H1 (cell line): ENCODE results near the gene CKM. TPM values are rescaled to one million over a fixed set of nuclear protein-coding genes. Genes with fewer than 3 reads are reported as not detected.

Source experiments
- CTCF ChIA-PET: fragments of 300-600 bp; sonication (Branson Sonifier 250); formaldehyde crosslinking; loops from one replicate; lab custom pipeline; 2021; ENCODE audit not compliant: partially characterized antibody; lab: Charles Lee
- POLR2A ChIA-PET: fragments of 300-600 bp; sonication (Branson Sonifier 250); formaldehyde crosslinking; loops from one replicate; lab custom pipeline; 2021; ENCODE audit warnings: inconsistent platforms; ENCODE audit not compliant: partially characterized antibody; lab: Charles Lee
- DNase-seq, 2 experiments: peaks; one replicate each; pipeline versions ENCODE4 v3.0.0 to v3.0.0-alpha.2; 2010 to 2022; ENCODE audit warnings: low spot score in 2 of 2, low read depth in 1 of 2, mixed read lengths in 1 of 2
- FAIRE-seq: peaks from 2 replicates; lab custom pipeline; 2011; peaks lifted over from hg19 to GRCh38; lab: Jason Lieb, UNC
- H2AFZ ChIP-seq: 2 replicates; pipeline ENCODE4 v1.8.1; 2012; ENCODE audit warnings: low read length, inconsistent platforms
- H2AK5ac ChIP-seq: 2 replicates; pipeline ENCODE4 v1.6.1; 2013; ENCODE audit warnings: low read depth, low read length
- H2BK120ac ChIP-seq: replicated peaks from 2 replicates; pipeline ENCODE3; 2013; ENCODE audit warnings: low read depth, low read length, inconsistent platforms
- H2BK12ac ChIP-seq: 2 replicates; pipeline ENCODE4 v1.6.1; 2013; ENCODE audit warnings: low read depth, low read length
- H2BK15ac ChIP-seq: 2 replicates; pipeline ENCODE4 v1.6.1; 2013; ENCODE audit warnings: low read length
- H2BK20ac ChIP-seq: 2 replicates; pipeline ENCODE4 v1.6.1; 2013; ENCODE audit warnings: low read length
- H2BK5ac ChIP-seq: 2 replicates; pipeline ENCODE4 v1.6.1; 2013; ENCODE audit warnings: low read depth, low read length
- H3K14ac ChIP-seq: 2 replicates; pipeline ENCODE4 v1.6.1; 2013; ENCODE audit warnings: inconsistent platforms; ENCODE audit not compliant: insufficient read length
- H3K18ac ChIP-seq: 2 replicates; pipeline ENCODE4 v1.6.1; 2013; ENCODE audit warnings: low read length; ENCODE audit errors: extremely low read depth
- H3K23ac ChIP-seq: 2 replicates; pipeline ENCODE4 v1.6.1; 2013; ENCODE audit warnings: inconsistent platforms; ENCODE audit not compliant: insufficient read length
- H3K23me2 ChIP-seq: 2 replicates; pipeline ENCODE4 v1.6.1; 2013; ENCODE audit warnings: low read depth, low read length
- H3K27ac ChIP-seq: 2 replicates; pipeline ENCODE4 v1.6.1; 2011; ENCODE audit warnings: low read depth, low read length, inconsistent platforms
- H3K27me3 ChIP-seq, 4 experiments: replicated peaks in 1 of 4; 1 replicate in 1 of 4; 2 replicates in 3 of 4; pipeline versions ENCODE4 v1.6.1 to v1.8.1; 2011 to 2013; ENCODE audit warnings: low read length in 3 of 4, mild to moderate bottlenecking in 3 of 4, inconsistent platforms in 2 of 4, mixed read lengths in 2 of 4, moderate library complexity in 1 of 4; ENCODE audit not compliant: control insufficient read depth in 3 of 4, insufficient read depth in 3 of 4; ENCODE audit errors: extremely low read depth in 1 of 4
- H3K36me3 ChIP-seq, 4 experiments: 2 replicates each; pipeline versions ENCODE4 v1.6.1 to v1.8.1; 2011 to 2013; ENCODE audit warnings: mild to moderate bottlenecking in 4 of 4, low read length in 3 of 4, moderate library complexity in 2 of 4, control low read depth in 1 of 4, inconsistent platforms in 1 of 4; ENCODE audit not compliant: insufficient read depth in 4 of 4, control insufficient read depth in 2 of 4
- H3K4ac ChIP-seq: replicated peaks from 2 replicates; pipeline ENCODE3; 2013; ENCODE audit warnings: low read length, low read depth, mixed read lengths, inconsistent platforms; ENCODE audit not compliant: insufficient read length
- H3K4me1 ChIP-seq, 4 experiments: replicated peaks in 1 of 4; 1 replicate in 1 of 4; 2 replicates in 3 of 4; pipeline versions ENCODE4 v1.6.1 to v1.8.1; 2011 to 2013; ENCODE audit warnings: low read length in 3 of 4, inconsistent platforms in 2 of 4, mixed read lengths in 1 of 4; ENCODE audit not compliant: insufficient read depth in 4 of 4, control insufficient read depth in 3 of 4
- H3K4me2 ChIP-seq, 2 experiments: 2 replicates each; pipeline versions ENCODE4 v1.6.1 to v1.8.1; 2011 to 2013; ENCODE audit warnings: low read depth in 2 of 2, low read length in 2 of 2, control low read depth in 1 of 2, inconsistent platforms in 1 of 2, mild to moderate bottlenecking in 1 of 2; ENCODE audit not compliant: insufficient read depth in 1 of 2
- H3K4me3 ChIP-seq, 4 experiments: fragments of 200-600, 300-600 bp in 1 of 4; sonication (generic), shearing (Covaris generic), sonication (Bioruptor Twin) in 1 of 4; 2 replicates each; pipeline versions ENCODE4 v1.5.1 to v1.8.1; 2011 to 2016; ENCODE audit warnings: low read length in 4 of 4, low read depth in 3 of 4, control low read depth in 2 of 4, inconsistent platforms in 2 of 4, mild to moderate bottlenecking in 2 of 4, mixed read lengths in 1 of 4, moderate library complexity in 1 of 4; ENCODE audit not compliant: insufficient read depth in 2 of 4; ENCODE audit errors: extremely low read depth in 1 of 4
- H3K56ac ChIP-seq: replicated peaks from 2 replicates; pipeline ENCODE3; 2013; ENCODE audit warnings: low read depth, mild to moderate bottlenecking, mixed read lengths, low read length, inconsistent platforms; ENCODE audit not compliant: insufficient read length
- H3K79me1 ChIP-seq: 2 replicates; pipeline ENCODE4 v1.6.1; 2013; ENCODE audit warnings: low read depth, low read length, control low read depth
- H3K79me2 ChIP-seq, 2 experiments: 2 replicates each; pipeline versions ENCODE4 v1.6.1 to v1.8.1; 2012 to 2013; ENCODE audit warnings: low read length in 2 of 2, mild to moderate bottlenecking in 2 of 2, inconsistent platforms in 1 of 2; ENCODE audit not compliant: insufficient read depth in 2 of 2, control insufficient read depth in 1 of 2
- H3K9ac ChIP-seq, 4 experiments: replicated peaks in 1 of 4; 1 replicate in 1 of 4; 2 replicates in 3 of 4; pipeline versions ENCODE4 v1.6.1 to v1.8.1; 2011 to 2013; ENCODE audit warnings: low read depth in 3 of 4, low read length in 3 of 4, control low read depth in 2 of 4, mild to moderate bottlenecking in 2 of 4, moderate library complexity in 2 of 4, inconsistent platforms in 1 of 4; ENCODE audit errors: extremely low read depth in 1 of 4
- H3K9me3 ChIP-seq, 2 experiments: 2 replicates each; pipeline versions ENCODE4 v1.6.1 to v1.8.1; 2012 to 2013; ENCODE audit warnings: mild to moderate bottlenecking in 2 of 2, moderate library complexity in 2 of 2, control low read depth in 1 of 2, inconsistent platforms in 1 of 2, low read depth in 1 of 2, low read length in 1 of 2, mixed read lengths in 1 of 2; ENCODE audit not compliant: insufficient read depth in 2 of 2
- H4K20me1 ChIP-seq, 2 experiments: replicated peaks in 1 of 2; 2 replicates each; pipeline versions ENCODE3 to v1.8.1; 2011 to 2013; ENCODE audit warnings: inconsistent platforms in 2 of 2, low read length in 2 of 2, mild to moderate bottlenecking in 1 of 2; ENCODE audit not compliant: insufficient read depth in 2 of 2, control insufficient read depth in 1 of 2
- H4K5ac ChIP-seq: 2 replicates; pipeline ENCODE4 v1.6.1; 2013; ENCODE audit warnings: low read length, low read depth, mixed read lengths, inconsistent platforms; ENCODE audit not compliant: insufficient read length
- H4K8ac ChIP-seq: 2 replicates; pipeline ENCODE4 v1.8.0; 2013; ENCODE audit warnings: mild to moderate bottlenecking, moderate library complexity, low read length, inconsistent platforms; ENCODE audit not compliant: insufficient read depth; ENCODE audit errors: extremely low read depth
- H4K91ac ChIP-seq: replicated peaks from 2 replicates; pipeline ENCODE3; 2013; ENCODE audit warnings: low read length, mixed read lengths, inconsistent platforms; ENCODE audit not compliant: insufficient read length
- JUND ChIP-seq: IDR thresholded peaks from 2 replicates; pipeline ENCODE4 v1.6.1; 2011; ENCODE audit warnings: mild to moderate bottlenecking, improper control_type of control experiment, low read length
- NANOG ChIP-seq: IDR thresholded peaks from 2 replicates; pipeline ENCODE4 v1.6.1; 2011; ENCODE audit warnings: low read length, low read depth, mild to moderate bottlenecking, inconsistent platforms; ENCODE audit not compliant: insufficient read depth, poor library complexity, severe bottlenecking
- PHF8 ChIP-seq: fragments of 200-600 bp; sonication (generic); conservative IDR thresholded peaks from 2 replicates; pipeline ENCODE4 v1.7.1; 2012; ENCODE audit warnings: low read depth, mild to moderate bottlenecking, inconsistent platforms, low read length, moderate library complexity
- RAD21 ChIP-seq, 2 experiments: IDR thresholded peaks in 1 of 2; conservative IDR thresholded peaks in 1 of 2; 2 replicates each; pipeline ENCODE4 v1.6.1; 2011; ENCODE audit warnings: low read depth in 2 of 2, low read length in 2 of 2, improper control_type of control experiment in 1 of 2, inconsistent platforms in 1 of 2, mild to moderate bottlenecking in 1 of 2, moderate library complexity in 1 of 2
- SIRT6 ChIP-seq: IDR thresholded peaks from one replicate; pipeline ENCODE4 v1.7.1; 2012; ENCODE audit warnings: low read length, inconsistent platforms
- YY1 ChIP-seq: IDR thresholded peaks from 2 replicates; pipeline ENCODE4 v1.6.1; 2011; ENCODE audit warnings: low read depth, mild to moderate bottlenecking, low read length
- WGBS, 2 experiments: shearing (Covaris generic) in 1 of 2; methylation state at CpG; one replicate each; pipeline versions ENCODE4 v1.1.6 to v1.1.7; 2013 to 2015; ENCODE audit warnings: low lambda C conversion rate in 2 of 2, mixed read lengths in 2 of 2, inconsistent platforms in 1 of 2, low coverage in 1 of 2, missing lambda C conversion rate in 1 of 2; ENCODE audit not compliant: insufficient replicate concordance in 2 of 2, insufficient coverage in 1 of 2, insufficient read length in 1 of 2; ENCODE audit errors: extremely low coverage in 1 of 2, missing lambda C conversion rate in 1 of 2; 5-methylcytosine and 5-hydroxymethylcytosine counted together
- polyA plus RNA-seq, 7 experiments: library from polyadenylated mRNA; depleted of rRNA in 3 of 7; stranded (reverse) in 5 of 7; unstranded in 2 of 7; fragments of >200 nt in 5 of 7; fragments of 200-250 nt in 2 of 7; gene quantifications; 1 replicate in 5 of 7; 2 replicates in 1 of 7; 4 replicates in 1 of 7; pipeline versions ENCODE4 v1.2.1 to v1.2.3, GENCODE V29; 2011 to 2013; ENCODE audit warnings: missing spikeins in 2 of 7, mixed read lengths in 2 of 7
- total RNA-seq: library from RNA; stranded (reverse); fragmentation: NEBNext Ultra II Directional; extraction: Animal tissue kit (Norgen Biotek cat#: 25700); gene quantifications from 2 replicates; pipeline ENCODE4 v1.2.1, GENCODE V29; 2021
- TF ChIP-seq, protein P1 (sequence below): IDR thresholded peaks from 2 replicates; pipeline ENCODE4 v1.6.1; 2012; ENCODE audit warnings: low read length, inconsistent platforms

The CKM gene
- total and polyA plus RNA-seq, 2 of the 8 experiments (the other 6 are each of a cell fraction or from before 2014, with no cell fraction given): 0.08 TPM; not detected in 1

DNA sequence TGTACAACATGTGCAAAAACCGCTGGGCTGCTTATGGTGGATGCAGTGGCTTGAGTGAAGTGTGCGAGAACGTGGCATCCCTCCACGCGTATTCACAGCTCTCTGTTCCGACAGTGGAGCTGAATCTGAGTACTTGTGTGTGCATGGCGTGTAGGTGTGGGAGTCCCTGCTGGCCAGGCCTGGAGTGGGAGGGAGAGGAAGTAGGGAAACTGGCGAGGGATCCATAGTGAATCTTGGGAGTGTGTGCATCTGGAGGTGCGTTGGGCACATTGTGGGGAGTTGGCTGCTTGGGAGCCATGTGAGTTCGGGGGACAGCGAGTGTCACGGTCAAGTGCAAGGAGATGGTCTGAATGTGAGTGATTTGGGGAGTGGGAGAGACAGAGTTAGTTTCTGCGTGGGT is 20.2 kb upstream of the CKM start:
- no peak overlapping the region; the same call in 1 of the 2 replicates for H2BK5ac ChIP-seq
- H3K4me1 ChIP-seq: peaks cover 0 to 6% (median 0%) of the 10 kb centered on the region in 4 experiments; a peak in 5 of 7 replicates
- no peak overlapping the region for H3K4me3 ChIP-seq
- H3K4ac ChIP-seq: no peak overlapping the region
- H3K36me3 ChIP-seq: no peaks in the 10 kb centered on the region
- TF ChIP-seq SIRT6 (no peak), NANOG (no peak), JUND (no peak), RAD21 (IDR thresholded peaks at IDR 0.05 in 1 of 2, conservative IDR thresholded peaks at IDR 0.05 in 1 of 2; ENCODE audit: low read depth in 2 of 2, low read length in 2 of 2) (no peak), YY1 (no peak), PHF8 (no peak)
- TF ChIP-seq, protein P1, sequence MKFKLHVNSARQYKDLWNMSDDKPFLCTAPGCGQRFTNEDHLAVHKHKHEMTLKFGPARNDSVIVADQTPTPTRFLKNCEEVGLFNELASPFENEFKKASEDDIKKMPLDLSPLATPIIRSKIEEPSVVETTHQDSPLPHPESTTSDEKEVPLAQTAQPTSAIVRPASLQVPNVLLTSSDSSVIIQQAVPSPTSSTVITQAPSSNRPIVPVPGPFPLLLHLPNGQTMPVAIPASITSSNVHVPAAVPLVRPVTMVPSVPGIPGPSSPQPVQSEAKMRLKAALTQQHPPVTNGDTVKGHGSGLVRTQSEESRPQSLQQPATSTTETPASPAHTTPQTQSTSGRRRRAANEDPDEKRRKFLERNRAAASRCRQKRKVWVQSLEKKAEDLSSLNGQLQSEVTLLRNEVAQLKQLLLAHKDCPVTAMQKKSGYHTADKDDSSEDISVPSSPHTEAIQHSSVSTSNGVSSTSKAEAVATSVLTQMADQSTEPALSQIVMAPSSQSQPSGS: no peak
- H3K27ac ChIP-seq: no peak overlapping the region
- no peak overlapping the region; the same call in 1 of the 2 replicates for H2AK5ac ChIP-seq
- H3K23ac ChIP-seq: no peak overlapping the region
- no peak overlapping the region for H2BK15ac ChIP-seq
- H4K8ac ChIP-seq: no peak overlapping the region
- WGBS, 2 experiments: 82% methylated on average over 13 of the region's 13 CpGs; no CpG with 5 or more reads in 1 of the 2 experiments
- no peak overlapping the region for H2BK20ac ChIP-seq
- H3K9me3 ChIP-seq: no peaks in the 10 kb centered on the region
- no peak overlapping the region for H3K18ac ChIP-seq
- H3K79me2 ChIP-seq: no peaks in the 10 kb centered on the region
- no peak overlapping the region for H4K91ac ChIP-seq
- H3K4me2 ChIP-seq: no peak overlapping the region
- H2AFZ ChIP-seq: no peak overlapping the region
- no peak overlapping the region for H3K9ac ChIP-seq
- DNase-seq (no peak), FAIRE-seq (no peak)
- H3K56ac ChIP-seq: no peak overlapping the region
- no peak overlapping the region for H4K5ac ChIP-seq
- no peak overlapping the region for H2BK12ac ChIP-seq
- ChIA-PET POLR2A (interaction anchor here (1.4 to 1.7 kb wide), 2 partner anchors 20 to 30 kb away, joined by 3 to 4 read pairs; no protein-coding TSS in a partner anchor), CTCF (no interaction called here)
- H3K79me1 ChIP-seq: no peaks in the 10 kb centered on the region
- H3K23me2 ChIP-seq: peaks cover 6% of the 10 kb centered on the region; the same call in 1 of the 2 replicates
- H4K20me1 ChIP-seq: peaks cover 3 to 13% of the 10 kb centered on the region in 2 experiments
- peaks cover 4 to 16% (median 13%) of the 10 kb centered on the region in 4 experiments; a peak in 6 of 7 replicates for H3K27me3 ChIP-seq
- H2BK120ac ChIP-seq: no peak overlapping the region
- no peak overlapping the region for H3K14ac ChIP-seq
